Esophagus squamous epithelium (tissue), 5 donors: Measurements from ENCODE around the gene CNTROB. TPM values are rescaled to one million over a fixed set of nuclear protein-coding genes. Genes with fewer than 3 reads are reported as not detected.

Experiments used
- DNase-seq: peaks from one replicate; lab custom pipeline; 2025; lab: John Stamatoyannopoulos, UW
- H3K27ac ChIP-seq, 4 donors: fragments of 200-600 bp; sonication (generic); one replicate each; pipeline ENCODE4 v1.5.1; 2016 to 2019; ENCODE audit warnings: mild to moderate bottlenecking in 1 of 4
- H3K27me3 ChIP-seq, 4 donors: fragments of 200-600 bp; sonication (generic); 1 replicate in 3 of 4; 2 replicates in 1 of 4; pipeline versions ENCODE4 v1.5.1 to v1.6.0; 2017 to 2021; ENCODE audit warnings: antibody characterized with exemption in 1 of 4
- H3K36me3 ChIP-seq, 3 donors: fragments of 200-600 bp; sonication (generic); one replicate each; pipeline ENCODE4 v1.5.1; 2016 to 2019
- H3K4me1 ChIP-seq, 3 donors: fragments of 200-600 bp; sonication (generic); one replicate each; pipeline ENCODE4 v1.5.1; 2017 to 2019
- H3K4me3 ChIP-seq, 4 donors: fragments of 200-600 bp; sonication (generic); 1 replicate in 3 of 4; 2 replicates in 1 of 4; pipeline ENCODE4 v1.5.1; 2016 to 2019; ENCODE audit warnings: mild to moderate bottlenecking in 2 of 4, moderate library complexity in 1 of 4
- H3K9me3 ChIP-seq, 3 donors: fragments of 200-600 bp; sonication (generic); one replicate each; pipeline ENCODE4 v1.5.1; 2016 to 2019
- CTCF ChIP-seq, 6 experiments: fragments of 450-650 bp in 4 of 6; fragments of 200-600 bp in 2 of 6; sonication (generic) in 2 of 6; IDR thresholded peaks; one replicate each; pipeline ENCODE4 v1.5.1; 2016 to 2019; ENCODE audit warnings: antibody characterized with exemption in 6 of 6, mild to moderate bottlenecking in 4 of 6, moderate library complexity in 4 of 6
- POLR2A ChIP-seq, 4 donors: fragments of 450-650 bp; IDR thresholded peaks; one replicate each; pipeline ENCODE4 v1.6.1; 2017; ENCODE audit warnings: antibody characterized with exemption in 4 of 4, mild to moderate bottlenecking in 4 of 4, moderate library complexity in 3 of 4
- WGBS, 2 donors: methylation state at CpG; one replicate each; pipeline ENCODE4 v1.1.5; 2018; 5-methylcytosine and 5-hydroxymethylcytosine counted together
- intact Hi-C: fragments of 100-400 bp; cut with DNase I; formaldehyde crosslinking; loops from one replicate; pipeline ENCODE4 v1.15.0; 2022
- total RNA-seq, 4 donors: library from RNA; depleted of rRNA; stranded (reverse); fragments of >200 nt; gene quantifications; one replicate each; pipeline ENCODE4 v1.1.0, GENCODE V29; 2016
- donor health status: DM: yes; HTN: yes; CAD: no.

Gene CNTROB
- total RNA-seq, 4 donors from 2014 or later, result 12.4 to 21.4 (median 13.5) TPM

- Histone ChIP-seq H3K27me3 (peaks cover 0 to 4% (median 0%) of the 10 kb centered on the region in 4 donors), H3K4me3 (peak overlapping the region; percentile 68 to 87 (median 82)), H3K9me3 (no peaks in the 10 kb centered on the region), H3K4me1 (peaks cover 19 to 53% (median 28%) of the 10 kb centered on the region in 3 donors), H3K36me3 (peaks cover 0 to 38% (median 0%) of the 10 kb centered on the region in 3 donors), H3K27ac (peak overlapping the region; percentile 86 to 94 (median 90))
- 0% methylated on average over 1 to 14 of the region's 17 CpGs for WGBS, 2 donors
- intact Hi-C loops, result no loop called here
- no peak for TF ChIP-seq POLR2A (IDR thresholded peaks at IDR 0.05)
- no peak for TF ChIP-seq CTCF (IDR thresholded peaks at IDR 0.05)
- DNase-seq, result no peak
Measured at GRCh38 chr17:7932483-7932891, 481 bp downstream of the CNTROB start.

- no peak for DNase-seq
- peak overlapping the region; percentile 68 to 87 (median 82) for H3K4me3 ChIP-seq
- WGBS, 2 donors, result 3 to 9% methylated on average over 10 to 12 of the region's 16 CpGs
- peaks cover 19 to 53% (median 28%) of the 10 kb centered on the region in 3 donors for H3K4me1 ChIP-seq
- TF ChIP-seq CTCF (IDR thresholded peaks at IDR 0.05), result peak in 1 of 6 experiments; percentile 18
- no peak for TF ChIP-seq POLR2A (IDR thresholded peaks at IDR 0.05)
- intact Hi-C loops, result no loop called here
- H3K27me3 ChIP-seq, result peaks cover 0 to 4% (median 0%) of the 10 kb centered on the region in 4 donors
- H3K9me3 ChIP-seq, result no peaks in the 10 kb centered on the region
- H3K27ac ChIP-seq, result peak overlapping the region; percentile 86 to 94 (median 90)
- peaks cover 0 to 43% (median 0%) of the 10 kb centered on the region in 3 donors for H3K36me3 ChIP-seq
Measured at GRCh38 chr17:7932949-7933348, 943 bp downstream of the CNTROB start.

GRCh38 chr17:7935859-7936258 is 3.9 kb downstream of the CNTROB start:
- intact Hi-C loops, result no loop called here
- H3K36me3 ChIP-seq, result peaks cover 0 to 64% (median 13%) of the 10 kb centered on the region in 3 donors

GRCh38 chr17:7940034-7940433 is 8.0 kb downstream of the CNTROB start:
- DNase-seq, result no peak
- intact Hi-C loops, result no loop called here
- Histone ChIP-seq H3K4me1 (no peaks in the 10 kb centered on the region), H3K4me3 (no peak overlapping the region), H3K27me3 (no peaks in the 10 kb centered on the region), H3K36me3 (peaks cover 13 to 98% (median 33%) of the 10 kb centered on the region in 3 donors), H3K9me3 (no peaks in the 10 kb centered on the region), H3K27ac (no peak overlapping the region)
- no peak for TF ChIP-seq POLR2A (IDR thresholded peaks at IDR 0.05)
- TF ChIP-seq CTCF (IDR thresholded peaks at IDR 0.05), result no peak
- WGBS, 2 donors, result 87 to 95% methylated on average over 4 of the region's 4 CpGs

More at GRCh38 chr17:7935859-7936258, 3.9 kb downstream of the CNTROB start:
- H3K27me3 ChIP-seq, result no peaks in the 10 kb centered on the region
- TF ChIP-seq CTCF (IDR thresholded peaks at IDR 0.05) (no peak), POLR2A (IDR thresholded peaks at IDR 0.05) (no peak)
- no peak for DNase-seq
- H3K4me3 ChIP-seq, result no peak overlapping the region
- H3K9me3 ChIP-seq, result no peaks in the 10 kb centered on the region
- H3K27ac ChIP-seq, result no peak overlapping the region
- peaks cover 13 to 33% (median 17%) of the 10 kb centered on the region in 3 donors for H3K4me1 ChIP-seq

- H3K9me3 ChIP-seq, result no peaks in the 10 kb centered on the region
- no peaks in the 10 kb centered on the region for H3K4me1 ChIP-seq
- 86 to 90% methylated on average over 6 of the region's 6 CpGs for WGBS, 2 donors
- no peak for DNase-seq
- peaks cover 13 to 98% (median 34%) of the 10 kb centered on the region in 3 donors for H3K36me3 ChIP-seq
- TF ChIP-seq POLR2A (IDR thresholded peaks at IDR 0.05), result no peak
- no peak for TF ChIP-seq CTCF (IDR thresholded peaks at IDR 0.05)
- no peak overlapping the region for H3K27ac ChIP-seq
- H3K27me3 ChIP-seq, result no peaks in the 10 kb centered on the region
- H3K4me3 ChIP-seq, result no peak overlapping the region
- intact Hi-C loops, result no loop called here
Measured at GRCh38 chr17:7940743-7941142, 8.7 kb downstream of the CNTROB start.
